ENCODE data around the gene UGT2B28.
"Not testable (repeated sequence)": the region's sequence is repeated elsewhere in the genome, so short reads cannot be mapped to it uniquely, and the experiment has no call there.

UGT2B28 gene

DNA sequence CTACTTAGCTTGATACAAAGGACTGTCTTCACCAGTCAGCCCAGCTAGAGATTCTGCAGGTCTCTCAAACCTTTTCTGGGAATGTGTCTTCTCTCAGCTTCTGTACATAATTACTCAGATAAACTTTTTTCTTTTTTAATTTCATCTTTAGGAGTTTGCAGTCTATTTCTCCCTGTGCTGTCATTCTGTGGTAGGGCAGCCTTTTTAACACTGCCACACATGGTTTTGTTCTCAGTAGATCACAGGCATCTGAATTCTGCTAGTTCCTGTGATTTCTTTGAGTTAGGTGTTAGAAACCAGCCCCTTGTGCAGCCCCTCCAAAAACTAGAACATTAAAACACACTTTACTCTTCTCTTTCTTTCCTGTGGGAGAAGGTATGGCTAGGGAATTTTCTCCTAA lies 55.2 kb downstream of the UGT2B28 start:
- H3K27me3 Mint-ChIP-seq (ENCODE audit: low read depth, poor library complexity); H3K36me3 Mint-ChIP-seq (ENCODE audit: low read depth); H3K4me3 Mint-ChIP-seq; H3K4me1 Mint-ChIP-seq; DNase-seq; H3K27ac Mint-ChIP-seq: not testable (repeated sequence)
- peaks cover 20% of the 10 kb centered on the region for H3K9me3 Mint-ChIP-seq
- TF ChIP-seq CTCF (IDR thresholded peaks at IDR 0.05): peak; percentile 13

DNA sequence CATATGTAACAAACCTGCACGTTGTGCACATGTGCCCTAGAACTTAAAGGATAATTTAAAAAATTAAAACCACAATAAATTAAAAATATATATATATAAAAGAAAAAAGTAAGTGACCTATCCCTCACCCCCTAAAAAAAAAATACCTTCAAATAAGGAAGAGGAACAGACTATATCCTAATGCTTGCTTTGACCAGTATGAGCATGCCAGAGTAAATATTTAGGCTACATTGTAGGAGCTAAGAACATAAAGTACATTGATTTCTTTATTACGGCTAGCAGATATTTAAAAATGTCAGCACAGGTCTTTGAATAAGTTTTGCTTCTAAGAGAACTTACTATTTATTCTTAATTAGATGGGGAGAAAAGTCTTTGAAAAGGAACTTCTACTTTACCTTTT lies 62.8 kb downstream of the UGT2B28 start:
- not testable (repeated sequence) for H3K27ac Mint-ChIP-seq; H3K27me3 Mint-ChIP-seq (ENCODE audit: low read depth, poor library complexity); DNase-seq; H3K4me3 Mint-ChIP-seq; H3K36me3 Mint-ChIP-seq (ENCODE audit: low read depth); H3K9me3 Mint-ChIP-seq; H3K4me1 Mint-ChIP-seq

- not testable (repeated sequence) for H3K9me3 Mint-ChIP-seq; H3K27me3 Mint-ChIP-seq (ENCODE audit: low read depth, poor library complexity); H3K4me3 Mint-ChIP-seq; H3K27ac Mint-ChIP-seq; DNase-seq; H3K4me1 Mint-ChIP-seq; H3K36me3 Mint-ChIP-seq (ENCODE audit: low read depth)
Observed at GRCh38 chr4:69343558-69344420, 63.5 kb downstream of the UGT2B28 start.
